Peyer's patch (tissue), 4 donors: ENCODE measurements around the gene SLC66A1. TPM values are rescaled to one million over a fixed set of nuclear protein-coding genes. Genes with fewer than 3 reads are reported as not detected.

Experiments used
- DNase-seq, 3 donors: peaks; one replicate each; pipeline ENCODE4 v3.0.0-alpha.2; 2017 to 2019
- H3K27ac ChIP-seq, 4 donors: fragments of 200-600 bp; sonication (generic); one replicate each; pipeline ENCODE4 v1.5.1; 2016 to 2019
- H3K27me3 ChIP-seq, 2 donors: fragments of 200-600 bp; sonication (generic); one replicate each; pipeline ENCODE4 v1.5.1; 2019
- H3K36me3 ChIP-seq, 3 donors: fragments of 200-600 bp; sonication (generic); one replicate each; pipeline ENCODE4 v1.5.1; 2016 to 2019
- H3K4me1 ChIP-seq, 4 donors: fragments of 200-600 bp; sonication (generic); one replicate each; pipeline ENCODE4 v1.5.1; 2016 to 2019
- H3K4me3 ChIP-seq, 4 donors: fragments of 200-600 bp; sonication (generic); 1 replicate in 3 of 4; 2 replicates in 1 of 4; pipeline ENCODE4 v1.5.1; 2016 to 2019; ENCODE audit warnings: mild to moderate bottlenecking in 1 of 4
- H3K9me3 ChIP-seq, 4 donors: fragments of 200-600 bp; sonication (generic); one replicate each; pipeline ENCODE4 v1.5.1; 2016 to 2019; ENCODE audit warnings: mild to moderate bottlenecking in 1 of 4
- POLR2A ChIP-seq, 2 donors: fragments of 450-650 bp; IDR thresholded peaks; one replicate each; pipeline ENCODE4 v1.5.1; 2017; ENCODE audit warnings: antibody characterized with exemption in 2 of 2, mild to moderate bottlenecking in 2 of 2, moderate library complexity in 2 of 2
- total RNA-seq, 4 donors: library from RNA; depleted of rRNA; stranded (reverse); fragments of >200 nt; gene quantifications; one replicate each; pipeline ENCODE4 v1.1.0, GENCODE V29; 2016
- TF ChIP-seq, protein P1 (sequence below), 6 experiments: fragments of 450-650 bp in 4 of 6; fragments of 200-600 bp in 2 of 6; sonication (generic) in 1 of 6; IDR thresholded peaks; one replicate each; pipeline ENCODE4 v1.5.1; 2017 to 2019; ENCODE audit warnings: antibody characterized with exemption in 6 of 6, mild to moderate bottlenecking in 3 of 6, moderate library complexity in 1 of 6

The SLC66A1 gene
- total RNA-seq, 4 donors from 2014 or later, result 19.0 to 76.8 (median 45.0) TPM

DNA sequence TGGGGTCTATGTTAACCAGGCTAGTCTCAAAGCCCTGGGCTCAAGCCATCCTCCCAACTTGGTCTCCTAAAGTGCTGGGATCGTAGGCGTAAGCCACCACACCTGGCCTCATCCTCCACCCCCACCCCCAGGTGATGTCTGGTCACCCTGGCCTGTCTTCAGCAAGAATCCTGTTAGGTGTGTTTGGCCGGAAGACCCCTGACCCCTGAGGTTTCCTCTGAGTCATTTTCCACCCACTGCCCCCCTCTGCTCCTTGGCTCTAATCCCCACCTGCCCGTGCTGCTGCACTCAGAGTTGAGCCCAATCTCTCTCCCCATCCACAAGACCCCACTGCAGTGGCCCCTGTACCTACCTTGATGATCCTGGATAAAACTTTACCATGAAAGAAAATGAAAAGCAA is 25.2 kb downstream of the SLC66A1 start:
- no peak for DNase-seq
- TF ChIP-seq POLR2A (IDR thresholded peaks at IDR 0.05), result no peak
- TF ChIP-seq, protein P1, sequence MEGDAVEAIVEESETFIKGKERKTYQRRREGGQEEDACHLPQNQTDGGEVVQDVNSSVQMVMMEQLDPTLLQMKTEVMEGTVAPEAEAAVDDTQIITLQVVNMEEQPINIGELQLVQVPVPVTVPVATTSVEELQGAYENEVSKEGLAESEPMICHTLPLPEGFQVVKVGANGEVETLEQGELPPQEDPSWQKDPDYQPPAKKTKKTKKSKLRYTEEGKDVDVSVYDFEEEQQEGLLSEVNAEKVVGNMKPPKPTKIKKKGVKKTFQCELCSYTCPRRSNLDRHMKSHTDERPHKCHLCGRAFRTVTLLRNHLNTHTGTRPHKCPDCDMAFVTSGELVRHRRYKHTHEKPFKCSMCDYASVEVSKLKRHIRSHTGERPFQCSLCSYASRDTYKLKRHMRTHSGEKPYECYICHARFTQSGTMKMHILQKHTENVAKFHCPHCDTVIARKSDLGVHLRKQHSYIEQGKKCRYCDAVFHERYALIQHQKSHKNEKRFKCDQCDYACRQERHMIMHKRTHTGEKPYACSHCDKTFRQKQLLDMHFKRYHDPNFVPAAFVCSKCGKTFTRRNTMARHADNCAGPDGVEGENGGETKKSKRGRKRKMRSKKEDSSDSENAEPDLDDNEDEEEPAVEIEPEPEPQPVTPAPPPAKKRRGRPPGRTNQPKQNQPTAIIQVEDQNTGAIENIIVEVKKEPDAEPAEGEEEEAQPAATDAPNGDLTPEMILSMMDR (IDR thresholded peaks at IDR 0.05), result no peak
- Histone ChIP-seq H3K27ac (no peak overlapping the region), H3K36me3 (peaks cover 0 to 45% (median 0%) of the 10 kb centered on the region in 3 donors), H3K4me1 (no peaks in the 10 kb centered on the region), H3K9me3 (no peaks in the 10 kb centered on the region), H3K4me3 (no peak overlapping the region), H3K27me3 (no peaks in the 10 kb centered on the region)

DNA sequence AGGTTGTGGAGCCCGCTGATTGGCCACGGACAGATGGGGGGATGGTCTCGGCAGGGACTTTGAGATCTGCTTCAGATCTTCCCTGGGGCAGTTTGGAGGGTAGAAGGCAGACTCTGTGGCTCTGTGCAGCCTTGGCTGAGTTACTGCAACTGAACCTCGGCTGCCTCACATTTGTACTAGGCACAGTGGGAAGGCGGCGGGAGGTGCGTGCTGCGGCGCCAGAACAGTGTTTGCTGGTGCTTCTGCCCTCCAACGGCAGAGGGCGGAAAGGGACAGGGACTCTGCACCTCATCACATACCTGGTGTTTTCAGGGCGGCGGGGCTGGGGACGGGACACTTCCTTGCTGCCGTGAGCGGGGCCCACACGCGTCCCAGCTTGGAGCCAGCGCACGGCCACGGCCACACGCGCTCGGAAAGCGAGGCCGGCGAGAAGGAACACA is 26.2 kb downstream of the SLC66A1 start:
- no peak overlapping the region for H3K27ac ChIP-seq
- H3K27me3 ChIP-seq, result no peaks in the 10 kb centered on the region
- TF ChIP-seq POLR2A (IDR thresholded peaks at IDR 0.05), result no peak
- TF ChIP-seq, protein P1 (IDR thresholded peaks at IDR 0.05), result peak in 3 of 6 experiments; percentile 55 to 58 (median 55)
- peaks cover 0 to 49% (median 0%) of the 10 kb centered on the region in 3 donors for H3K36me3 ChIP-seq
- no peak overlapping the region for H3K4me3 ChIP-seq
- H3K4me1 ChIP-seq, result no peaks in the 10 kb centered on the region
- peak in 2 of 3 donors; percentile 71 to 75 for DNase-seq
- H3K9me3 ChIP-seq, result no peaks in the 10 kb centered on the region

DNA sequence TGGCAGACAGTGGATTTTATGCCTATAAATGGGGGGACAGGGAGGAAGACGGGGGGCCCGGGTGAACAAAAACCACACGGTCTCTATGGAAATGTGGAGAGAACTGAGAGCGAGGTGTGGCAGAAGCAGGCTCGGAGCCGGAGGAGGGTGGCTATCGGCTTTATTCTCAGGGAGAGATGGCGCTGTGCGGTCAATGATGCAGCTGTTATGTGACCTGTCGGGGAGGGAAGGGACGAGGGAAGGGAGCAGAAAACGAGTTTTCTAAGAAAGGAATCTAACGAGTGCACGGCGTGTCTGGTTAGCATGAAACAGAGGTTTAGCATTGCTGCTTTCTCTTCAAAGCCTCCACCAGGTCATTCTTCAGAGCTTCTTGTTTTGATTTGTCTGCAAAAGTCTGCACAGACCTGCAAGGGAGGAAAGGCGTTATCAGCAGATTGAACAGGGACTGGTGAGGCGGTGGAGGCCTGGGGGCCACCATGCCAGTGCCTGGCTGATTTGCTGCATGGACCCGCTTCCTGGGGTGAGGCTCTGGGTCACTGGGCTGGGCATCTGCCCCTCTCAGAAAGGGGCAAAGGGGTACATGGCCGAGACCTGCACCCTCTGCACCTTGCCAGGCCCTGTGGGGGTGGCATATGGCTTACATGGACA is 27.2 kb downstream of the SLC66A1 start:
- no peaks in the 10 kb centered on the region for H3K27me3 ChIP-seq
- peaks cover 0 to 59% (median 0%) of the 10 kb centered on the region in 3 donors for H3K36me3 ChIP-seq
- H3K9me3 ChIP-seq, result no peaks in the 10 kb centered on the region
- peaks cover 0 to 3% (median 0%) of the 10 kb centered on the region in 4 donors for H3K4me1 ChIP-seq
- H3K27ac ChIP-seq, result no peak overlapping the region
- H3K4me3 ChIP-seq, result no peak overlapping the region
- DNase-seq, result no peak
- no peak for TF ChIP-seq POLR2A (IDR thresholded peaks at IDR 0.05)
- TF ChIP-seq, protein P1 (IDR thresholded peaks at IDR 0.05), result no peak

DNA sequence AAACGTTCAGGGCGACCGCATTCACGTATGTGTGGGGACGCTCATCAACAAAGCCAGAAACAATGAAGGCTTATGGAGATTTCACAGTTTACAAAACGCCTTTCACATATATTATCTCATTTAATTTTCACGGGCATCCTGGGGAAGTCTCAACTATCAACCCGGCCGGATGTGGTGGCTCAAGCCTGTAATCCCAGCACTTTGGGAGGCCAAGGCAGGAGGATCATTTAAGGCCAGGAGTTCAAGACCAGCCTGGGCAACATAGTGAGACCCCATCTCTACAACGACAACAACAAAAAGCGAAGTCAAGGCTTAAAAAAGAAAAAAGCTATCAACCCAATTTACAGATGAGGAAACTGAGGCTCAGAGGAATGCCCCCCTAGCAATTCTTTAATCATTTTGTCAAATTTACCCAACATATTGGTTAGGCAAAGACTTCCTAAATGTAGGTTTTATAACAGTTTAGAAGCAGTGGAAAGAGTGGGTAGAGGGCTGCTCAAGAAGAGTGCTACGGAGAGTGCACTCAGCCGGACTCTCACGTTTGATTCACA is 28.3 kb downstream of the SLC66A1 start:
- peaks cover 0 to 70% (median 0%) of the 10 kb centered on the region in 3 donors for H3K36me3 ChIP-seq
- no peak for TF ChIP-seq POLR2A (IDR thresholded peaks at IDR 0.05)
- TF ChIP-seq, protein P1 (IDR thresholded peaks at IDR 0.05), result no peak

DNA sequence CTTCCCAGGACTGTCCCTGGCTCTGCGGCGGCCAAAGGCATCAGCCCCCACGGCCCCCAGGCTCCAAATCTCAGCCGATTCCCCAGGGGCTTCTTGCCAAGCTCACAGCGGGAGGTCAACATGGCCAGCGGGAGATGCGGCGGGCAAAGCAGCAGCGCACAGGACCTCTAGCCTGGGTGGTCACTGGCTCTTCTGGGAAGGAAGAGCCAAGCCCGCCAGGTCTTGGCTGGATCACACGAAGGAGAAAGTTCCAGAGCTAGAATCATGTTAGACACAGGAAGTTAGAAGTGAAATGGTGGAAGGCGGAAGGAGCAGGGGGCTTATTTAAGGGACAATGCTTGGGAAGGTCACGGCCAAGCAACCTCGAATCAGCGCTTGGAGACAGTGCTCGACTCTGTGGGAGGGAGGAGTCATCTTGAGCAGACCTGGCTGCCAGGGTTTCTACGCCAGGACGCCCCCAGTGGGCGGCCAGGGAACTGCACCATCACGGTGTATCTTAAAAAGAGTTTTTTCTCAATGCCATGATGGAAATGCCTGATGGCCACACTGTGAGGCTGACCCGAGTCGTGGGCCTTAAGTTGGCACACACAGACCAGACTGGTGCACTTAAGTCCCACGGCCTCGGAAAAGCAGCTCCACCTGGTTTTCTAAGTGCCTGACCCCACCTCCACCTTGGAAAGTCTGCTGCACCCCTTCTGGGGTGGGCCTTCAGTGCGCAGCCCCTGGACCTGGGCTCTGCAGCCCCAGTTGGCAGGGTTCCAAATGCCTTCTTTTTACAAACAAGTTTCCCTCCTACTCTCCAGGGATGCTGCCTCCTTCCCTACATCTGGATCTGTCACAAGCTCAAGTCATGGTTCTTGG is 29.3 kb downstream of the SLC66A1 start:
- Histone ChIP-seq H3K27ac (no peak overlapping the region), H3K4me3 (no peak overlapping the region), H3K9me3 (no peaks in the 10 kb centered on the region), H3K27me3 (no peaks in the 10 kb centered on the region), H3K36me3 (peaks cover 0 to 75% (median 0%) of the 10 kb centered on the region in 3 donors), H3K4me1 (peaks cover 0 to 13% (median 0%) of the 10 kb centered on the region in 4 donors)
- TF ChIP-seq, protein P1 (IDR thresholded peaks at IDR 0.05), result peak; percentile 45 to 90 (median 83)
- no peak for TF ChIP-seq POLR2A (IDR thresholded peaks at IDR 0.05)
- peak; percentile 60 to 89 (median 80) for DNase-seq

More for the DNA sequence above, 28.3 kb downstream of the SLC66A1 start:
- Histone ChIP-seq H3K9me3 (no peaks in the 10 kb centered on the region), H3K27me3 (no peaks in the 10 kb centered on the region), H3K4me1 (peaks cover 0 to 13% (median 0%) of the 10 kb centered on the region in 4 donors), H3K27ac (no peak overlapping the region), H3K4me3 (no peak overlapping the region)
- no peak for DNase-seq
